GM23338 (cell line): ENCODE measurements around the gene CH25H. TPM values are rescaled to one million over a fixed set of nuclear protein-coding genes. Genes with fewer than 3 reads are reported as not detected.

ENCODE experiments used
- ATAC-seq: fragments of 200-7000 bp; cut with Tn5 transposase; 3 replicates; pipeline ENCODE4 v1.9.1; 2020
- DNase-seq: peaks from one replicate; pipeline ENCODE4 v3.0.0-alpha.2; 2015; ENCODE audit warnings: low spot score
- H2AFZ ChIP-seq: fragments of 200-600 bp; sonication (generic); 2 replicates; pipeline ENCODE4 v1.8.0; 2016; ENCODE audit warnings: antibody characterized with exemption, mild to moderate bottlenecking, moderate library complexity
- H3F3A ChIP-seq: fragments of 200-600 bp; sonication (generic); replicated peaks from 2 replicates; pipeline ENCODE4 v1.8.0; 2017; ENCODE audit warnings: antibody characterized with exemption, mixed run types, low read depth
- H3K27ac ChIP-seq: fragments of 200-600 bp; sonication (generic); 2 replicates; pipeline ENCODE4 v1.6.1; 2016; ENCODE audit warnings: low read depth
- H3K27me3 ChIP-seq: fragments of 200-600 bp; sonication (generic); 2 replicates; pipeline ENCODE4 v1.8.0; 2016; ENCODE audit warnings: mild to moderate bottlenecking, mixed run types, moderate library complexity; ENCODE audit not compliant: insufficient read depth
- H3K36me3 ChIP-seq: fragments of 200-600 bp; sonication (generic); 2 replicates; pipeline ENCODE4 v1.8.0; 2016; ENCODE audit warnings: mild to moderate bottlenecking; ENCODE audit not compliant: insufficient read depth
- H3K4me1 ChIP-seq: fragments of 200-600 bp; sonication (generic); 2 replicates; pipeline ENCODE4 v1.8.0; 2016; ENCODE audit warnings: mild to moderate bottlenecking, moderate library complexity; ENCODE audit not compliant: insufficient read depth
- H3K4me2 ChIP-seq: fragments of 200-600 bp; sonication (generic); 2 replicates; pipeline ENCODE4 v1.7.1; 2017; ENCODE audit warnings: mixed run types
- H3K4me3 ChIP-seq: fragments of 200-600 bp; sonication (generic); 2 replicates; pipeline ENCODE4 v1.6.1; 2016; ENCODE audit warnings: mixed run types
- H3K79me2 ChIP-seq: fragments of 200-600 bp; sonication (generic); replicated peaks from 2 replicates; pipeline ENCODE4 v1.8.0; 2017; ENCODE audit warnings: mild to moderate bottlenecking; ENCODE audit not compliant: insufficient read depth
- H3K9me2 ChIP-seq: fragments of 200-600 bp; sonication (generic); 2 replicates; pipeline ENCODE4 v1.8.0; 2017; ENCODE audit not compliant: insufficient read depth
- H4K20me1 ChIP-seq: fragments of 200-600 bp; sonication (generic); replicated peaks from 2 replicates; pipeline ENCODE4 v1.8.0; 2017; ENCODE audit warnings: mild to moderate bottlenecking; ENCODE audit not compliant: insufficient read depth
- H3K27ac Mint-ChIP-seq: 2 replicates; pipeline ENCODE4 v1.8.0; 2020; ENCODE audit warnings: inconsistent platforms, mild to moderate bottlenecking, moderate library complexity, mixed read lengths
- H3K27me3 Mint-ChIP-seq: 3 replicates; pipeline ENCODE4 v1.8.0; 2022; ENCODE audit warnings: low read depth, mild to moderate bottlenecking, moderate library complexity, mixed read lengths, inconsistent platforms; ENCODE audit not compliant: insufficient read depth, poor library complexity
- H3K36me3 Mint-ChIP-seq: 3 replicates; pipeline ENCODE4 v1.8.0; 2021; ENCODE audit warnings: low read depth, mild to moderate bottlenecking, inconsistent platforms, moderate library complexity, mixed read lengths
- H3K4me1 Mint-ChIP-seq: 3 replicates; pipeline ENCODE4 v1.8.0; 2020; ENCODE audit warnings: mild to moderate bottlenecking, inconsistent platforms, mixed read lengths
- H3K4me3 Mint-ChIP-seq: 3 replicates; pipeline ENCODE4 v1.8.0; 2021; ENCODE audit warnings: moderate library complexity, mild to moderate bottlenecking, inconsistent platforms, mixed read lengths
- H3K9me3 Mint-ChIP-seq: 3 replicates; pipeline ENCODE4 v1.8.0; 2020; ENCODE audit warnings: moderate library complexity, mild to moderate bottlenecking, inconsistent platforms, mixed read lengths
- CREB1 ChIP-seq: fragments of 250-450 bp; sonication (Bioruptor Pico); IDR thresholded peaks from 2 replicates; pipeline ENCODE4 v1.5.0; 2020; ENCODE audit warnings: low read depth, mild to moderate bottlenecking, moderate library complexity
- EZH2 ChIP-seq: fragments of 200-600 bp; sonication (generic); IDR thresholded peaks from one replicate; pipeline ENCODE4 v1.8.0; 2017; ENCODE audit warnings: antibody characterized with exemption, mild to moderate bottlenecking, low read depth; ENCODE audit not compliant: unreplicated experiment
- EZH2phosphoT487 ChIP-seq: fragments of 200-600 bp; sonication (generic); IDR thresholded peaks from one replicate; pipeline ENCODE4 v1.8.1; 2018; ENCODE audit warnings: antibody characterized with exemption; ENCODE audit not compliant: unreplicated experiment
- JUNB ChIP-seq: IDR thresholded peaks from one replicate; pipeline ENCODE4 v1.6.1; 2016; ENCODE audit warnings: antibody characterized with exemption; ENCODE audit not compliant: unreplicated experiment
- NANOG ChIP-seq: IDR thresholded peaks from 2 replicates; pipeline ENCODE4 v1.6.1; 2016; ENCODE audit warnings: antibody characterized with exemption, borderline replicate concordance
- POLR2AphosphoS5 ChIP-seq: IDR thresholded peaks from 2 replicates; pipeline ENCODE4 v1.6.1; 2016; ENCODE audit warnings: antibody characterized with exemption, low read depth
- STAT1 ChIP-seq: IDR thresholded peaks from one replicate; pipeline ENCODE4 v1.6.1; 2016; ENCODE audit warnings: antibody characterized with exemption; ENCODE audit not compliant: unreplicated experiment
- ZNF114 ChIP-seq: fragments of 250-450 bp; sonication (Bioruptor Pico); IDR thresholded peaks from 2 replicates; pipeline ENCODE4 v1.5.0; 2020; ENCODE audit warnings: mild to moderate bottlenecking, moderate library complexity
- ZNF331 ChIP-seq: fragments of 250-450 bp; sonication (Bioruptor Pico); IDR thresholded peaks from 2 replicates; pipeline ENCODE4 v1.5.0; 2020; ENCODE audit warnings: low read depth, mild to moderate bottlenecking, moderate library complexity
- polyA plus RNA-seq: library from polyadenylated mRNA; unstranded; fragments of >200 nt; fragmentation: Nextera tagmentation; extraction: Ambion mirVana; gene quantifications from 2 replicates; pipeline ENCODE4 v1.2.1, GENCODE V29; 2016
- total RNA-seq: library from RNA; depleted of rRNA; stranded (reverse); fragments of >200 nt; shearing (Covaris generic); gene quantifications from 2 replicates; pipeline ENCODE4 v1.2.3, GENCODE V29; 2014
- TF ChIP-seq, protein P1 (sequence below): IDR thresholded peaks from one replicate; pipeline ENCODE4 v1.6.1; 2018; ENCODE audit warnings: antibody characterized with exemption; ENCODE audit not compliant: unreplicated experiment
- TF ChIP-seq, protein P2 (sequence below), 2 experiments: fragments of 200-600 bp in 1 of 2; sonication (generic) in 1 of 2; conservative IDR thresholded peaks; 2 replicates each; pipeline versions ENCODE4 v1.5.1 to v1.6.1; 2016 to 2017; ENCODE audit warnings: antibody characterized with exemption in 2 of 2, low read depth in 2 of 2, mild to moderate bottlenecking in 2 of 2, moderate library complexity in 1 of 2
- TF ChIP-seq, protein P3 (sequence below): IDR thresholded peaks from 2 replicates; pipeline ENCODE4 v1.6.1; 2016; ENCODE audit warnings: antibody characterized with exemption
- TF ChIP-seq, protein P4 (sequence below): fragments of 250-450 bp; sonication (Bioruptor Pico); IDR thresholded peaks from 2 replicates; pipeline ENCODE4 v1.5.0; 2020; ENCODE audit warnings: mild to moderate bottlenecking, moderate library complexity

The CH25H gene
- total and polyA plus RNA-seq, 2 experiments from 2014 or later, result 1.3 to 1.7 TPM

DNA sequence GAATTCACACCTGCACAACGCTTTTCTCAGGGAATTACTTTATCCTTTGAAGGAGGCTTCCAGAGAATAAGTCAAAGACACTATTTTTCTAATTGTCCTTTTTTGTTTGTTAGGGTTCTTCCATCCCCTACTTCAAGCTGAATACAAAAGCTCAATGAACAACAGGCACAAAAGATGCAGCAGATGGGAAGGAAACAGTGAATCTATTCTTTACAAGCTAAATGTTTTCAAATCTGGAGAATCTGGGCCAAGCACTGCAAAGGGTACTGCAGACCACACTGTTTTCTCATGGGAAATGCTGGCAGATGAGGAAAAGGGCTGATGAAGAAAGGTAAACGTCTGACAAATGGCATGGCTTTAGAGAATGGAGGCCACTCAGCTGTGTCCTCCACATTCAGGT, 25.9 kb upstream of the CH25H start:
- no peak overlapping the region for H3K4me3 ChIP-seq
- no peak overlapping the region for H3K4me2 ChIP-seq
- H3K36me3 ChIP-seq, result peaks cover 24% of the 10 kb centered on the region
- H3K27me3 ChIP-seq, result no peaks in the 10 kb centered on the region
- H3K36me3 Mint-ChIP-seq, result peaks cover 26% of the 10 kb centered on the region
- no peak for TF ChIP-seq CREB1 (CRISPR knock-in tag)
- TF ChIP-seq EZH2phosphoT487, result no peak
- TF ChIP-seq POLR2AphosphoS5, result no peak
- no peak for TF ChIP-seq NANOG
- TF ChIP-seq, protein P1, sequence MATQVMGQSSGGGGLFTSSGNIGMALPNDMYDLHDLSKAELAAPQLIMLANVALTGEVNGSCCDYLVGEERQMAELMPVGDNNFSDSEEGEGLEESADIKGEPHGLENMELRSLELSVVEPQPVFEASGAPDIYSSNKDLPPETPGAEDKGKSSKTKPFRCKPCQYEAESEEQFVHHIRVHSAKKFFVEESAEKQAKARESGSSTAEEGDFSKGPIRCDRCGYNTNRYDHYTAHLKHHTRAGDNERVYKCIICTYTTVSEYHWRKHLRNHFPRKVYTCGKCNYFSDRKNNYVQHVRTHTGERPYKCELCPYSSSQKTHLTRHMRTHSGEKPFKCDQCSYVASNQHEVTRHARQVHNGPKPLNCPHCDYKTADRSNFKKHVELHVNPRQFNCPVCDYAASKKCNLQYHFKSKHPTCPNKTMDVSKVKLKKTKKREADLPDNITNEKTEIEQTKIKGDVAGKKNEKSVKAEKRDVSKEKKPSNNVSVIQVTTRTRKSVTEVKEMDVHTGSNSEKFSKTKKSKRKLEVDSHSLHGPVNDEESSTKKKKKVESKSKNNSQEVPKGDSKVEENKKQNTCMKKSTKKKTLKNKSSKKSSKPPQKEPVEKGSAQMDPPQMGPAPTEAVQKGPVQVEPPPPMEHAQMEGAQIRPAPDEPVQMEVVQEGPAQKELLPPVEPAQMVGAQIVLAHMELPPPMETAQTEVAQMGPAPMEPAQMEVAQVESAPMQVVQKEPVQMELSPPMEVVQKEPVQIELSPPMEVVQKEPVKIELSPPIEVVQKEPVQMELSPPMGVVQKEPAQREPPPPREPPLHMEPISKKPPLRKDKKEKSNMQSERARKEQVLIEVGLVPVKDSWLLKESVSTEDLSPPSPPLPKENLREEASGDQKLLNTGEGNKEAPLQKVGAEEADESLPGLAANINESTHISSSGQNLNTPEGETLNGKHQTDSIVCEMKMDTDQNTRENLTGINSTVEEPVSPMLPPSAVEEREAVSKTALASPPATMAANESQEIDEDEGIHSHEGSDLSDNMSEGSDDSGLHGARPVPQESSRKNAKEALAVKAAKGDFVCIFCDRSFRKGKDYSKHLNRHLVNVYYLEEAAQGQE, result no peak
- TF ChIP-seq EZH2, result no peak
- TF ChIP-seq, protein P2, sequence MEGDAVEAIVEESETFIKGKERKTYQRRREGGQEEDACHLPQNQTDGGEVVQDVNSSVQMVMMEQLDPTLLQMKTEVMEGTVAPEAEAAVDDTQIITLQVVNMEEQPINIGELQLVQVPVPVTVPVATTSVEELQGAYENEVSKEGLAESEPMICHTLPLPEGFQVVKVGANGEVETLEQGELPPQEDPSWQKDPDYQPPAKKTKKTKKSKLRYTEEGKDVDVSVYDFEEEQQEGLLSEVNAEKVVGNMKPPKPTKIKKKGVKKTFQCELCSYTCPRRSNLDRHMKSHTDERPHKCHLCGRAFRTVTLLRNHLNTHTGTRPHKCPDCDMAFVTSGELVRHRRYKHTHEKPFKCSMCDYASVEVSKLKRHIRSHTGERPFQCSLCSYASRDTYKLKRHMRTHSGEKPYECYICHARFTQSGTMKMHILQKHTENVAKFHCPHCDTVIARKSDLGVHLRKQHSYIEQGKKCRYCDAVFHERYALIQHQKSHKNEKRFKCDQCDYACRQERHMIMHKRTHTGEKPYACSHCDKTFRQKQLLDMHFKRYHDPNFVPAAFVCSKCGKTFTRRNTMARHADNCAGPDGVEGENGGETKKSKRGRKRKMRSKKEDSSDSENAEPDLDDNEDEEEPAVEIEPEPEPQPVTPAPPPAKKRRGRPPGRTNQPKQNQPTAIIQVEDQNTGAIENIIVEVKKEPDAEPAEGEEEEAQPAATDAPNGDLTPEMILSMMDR (conservative IDR thresholded peaks at IDR 0.05; ENCODE audit: low read depth in 2 of 2), result no peak
- no peak for TF ChIP-seq ZNF331 (CRISPR knock-in tag)
- TF ChIP-seq, protein P3, sequence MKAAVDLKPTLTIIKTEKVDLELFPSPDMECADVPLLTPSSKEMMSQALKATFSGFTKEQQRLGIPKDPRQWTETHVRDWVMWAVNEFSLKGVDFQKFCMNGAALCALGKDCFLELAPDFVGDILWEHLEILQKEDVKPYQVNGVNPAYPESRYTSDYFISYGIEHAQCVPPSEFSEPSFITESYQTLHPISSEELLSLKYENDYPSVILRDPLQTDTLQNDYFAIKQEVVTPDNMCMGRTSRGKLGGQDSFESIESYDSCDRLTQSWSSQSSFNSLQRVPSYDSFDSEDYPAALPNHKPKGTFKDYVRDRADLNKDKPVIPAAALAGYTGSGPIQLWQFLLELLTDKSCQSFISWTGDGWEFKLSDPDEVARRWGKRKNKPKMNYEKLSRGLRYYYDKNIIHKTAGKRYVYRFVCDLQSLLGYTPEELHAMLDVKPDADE, result no peak
- no peak for TF ChIP-seq JUNB
- TF ChIP-seq ZNF114 (CRISPR knock-in tag), result no peak
- TF ChIP-seq, protein P4, sequence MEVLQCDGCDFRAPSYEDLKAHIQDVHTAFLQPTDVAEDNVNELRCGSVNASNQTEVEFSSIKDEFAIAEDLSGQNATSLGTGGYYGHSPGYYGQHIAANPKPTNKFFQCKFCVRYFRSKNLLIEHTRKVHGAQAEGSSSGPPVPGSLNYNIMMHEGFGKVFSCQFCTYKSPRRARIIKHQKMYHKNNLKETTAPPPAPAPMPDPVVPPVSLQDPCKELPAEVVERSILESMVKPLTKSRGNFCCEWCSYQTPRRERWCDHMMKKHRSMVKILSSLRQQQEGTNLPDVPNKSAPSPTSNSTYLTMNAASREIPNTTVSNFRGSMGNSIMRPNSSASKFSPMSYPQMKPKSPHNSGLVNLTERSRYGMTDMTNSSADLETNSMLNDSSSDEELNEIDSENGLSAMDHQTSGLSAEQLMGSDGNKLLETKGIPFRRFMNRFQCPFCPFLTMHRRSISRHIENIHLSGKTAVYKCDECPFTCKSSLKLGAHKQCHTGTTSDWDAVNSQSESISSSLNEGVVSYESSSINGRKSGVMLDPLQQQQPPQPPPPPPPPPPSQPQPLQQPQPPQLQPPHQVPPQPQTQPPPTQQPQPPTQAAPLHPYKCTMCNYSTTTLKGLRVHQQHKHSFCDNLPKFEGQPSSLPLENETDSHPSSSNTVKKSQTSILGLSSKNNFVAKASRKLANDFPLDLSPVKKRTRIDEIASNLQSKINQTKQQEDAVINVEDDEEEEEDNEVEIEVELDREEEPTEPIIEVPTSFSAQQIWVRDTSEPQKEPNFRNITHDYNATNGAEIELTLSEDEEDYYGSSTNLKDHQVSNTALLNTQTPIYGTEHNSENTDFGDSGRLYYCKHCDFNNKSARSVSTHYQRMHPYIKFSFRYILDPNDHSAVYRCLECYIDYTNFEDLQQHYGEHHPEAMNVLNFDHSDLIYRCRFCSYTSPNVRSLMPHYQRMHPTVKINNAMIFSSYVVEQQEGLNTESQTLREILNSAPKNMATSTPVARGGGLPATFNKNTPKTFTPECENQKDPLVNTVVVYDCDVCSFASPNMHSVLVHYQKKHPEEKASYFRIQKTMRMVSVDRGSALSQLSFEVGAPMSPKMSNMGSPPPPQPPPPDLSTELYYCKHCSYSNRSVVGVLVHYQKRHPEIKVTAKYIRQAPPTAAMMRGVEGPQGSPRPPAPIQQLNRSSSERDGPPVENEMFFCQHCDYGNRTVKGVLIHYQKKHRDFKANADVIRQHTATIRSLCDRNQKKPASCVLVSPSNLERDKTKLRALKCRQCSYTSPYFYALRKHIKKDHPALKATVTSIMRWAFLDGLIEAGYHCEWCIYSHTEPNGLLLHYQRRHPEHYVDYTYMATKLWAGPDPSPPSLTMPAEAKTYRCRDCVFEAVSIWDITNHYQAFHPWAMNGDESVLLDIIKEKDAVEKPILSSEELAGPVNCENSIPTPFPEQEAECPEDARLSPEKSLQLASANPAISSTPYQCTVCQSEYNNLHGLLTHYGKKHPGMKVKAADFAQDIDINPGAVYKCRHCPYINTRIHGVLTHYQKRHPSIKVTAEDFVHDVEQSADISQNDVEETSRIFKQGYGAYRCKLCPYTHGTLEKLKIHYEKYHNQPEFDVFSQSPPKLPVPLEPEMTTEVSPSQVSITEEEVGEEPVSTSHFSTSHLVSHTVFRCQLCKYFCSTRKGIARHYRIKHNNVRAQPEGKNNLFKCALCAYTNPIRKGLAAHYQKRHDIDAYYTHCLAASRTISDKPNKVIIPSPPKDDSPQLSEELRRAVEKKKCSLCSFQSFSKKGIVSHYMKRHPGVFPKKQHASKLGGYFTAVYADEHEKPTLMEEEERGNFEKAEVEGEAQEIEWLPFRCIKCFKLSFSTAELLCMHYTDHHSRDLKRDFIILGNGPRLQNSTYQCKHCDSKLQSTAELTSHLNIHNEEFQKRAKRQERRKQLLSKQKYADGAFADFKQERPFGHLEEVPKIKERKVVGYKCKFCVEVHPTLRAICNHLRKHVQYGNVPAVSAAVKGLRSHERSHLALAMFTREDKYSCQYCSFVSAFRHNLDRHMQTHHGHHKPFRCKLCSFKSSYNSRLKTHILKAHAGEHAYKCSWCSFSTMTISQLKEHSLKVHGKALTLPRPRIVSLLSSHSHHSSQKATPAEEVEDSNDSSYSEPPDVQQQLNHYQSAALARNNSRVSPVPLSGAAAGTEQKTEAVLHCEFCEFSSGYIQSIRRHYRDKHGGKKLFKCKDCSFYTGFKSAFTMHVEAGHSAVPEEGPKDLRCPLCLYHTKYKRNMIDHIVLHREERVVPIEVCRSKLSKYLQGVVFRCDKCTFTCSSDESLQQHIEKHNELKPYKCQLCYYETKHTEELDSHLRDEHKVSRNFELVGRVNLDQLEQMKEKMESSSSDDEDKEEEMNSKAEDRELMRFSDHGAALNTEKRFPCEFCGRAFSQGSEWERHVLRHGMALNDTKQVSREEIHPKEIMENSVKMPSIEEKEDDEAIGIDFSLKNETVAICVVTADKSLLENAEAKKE, result no peak
- no peak for TF ChIP-seq STAT1
- peaks cover 10% of the 10 kb centered on the region for H3K4me1 Mint-ChIP-seq
- H4K20me1 ChIP-seq, result 0 out of 2 replicates have a peak, but pooled peaks cover 5% of the 10 kb centered on the region
- H3K4me1 ChIP-seq, result no peaks in the 10 kb centered on the region
- H3K27ac Mint-ChIP-seq, result no peak overlapping the region
- H3K27me3 Mint-ChIP-seq, result no peaks in the 10 kb centered on the region
- H3F3A ChIP-seq, result no peaks in the 10 kb centered on the region
- no peak overlapping the region for H3K27ac ChIP-seq
- no peak overlapping the region for H2AFZ ChIP-seq
- DNase-seq, result no peak
- H3K9me2 ChIP-seq, result no peaks in the 10 kb centered on the region; the same call in 1 of the 2 replicates
- no peak overlapping the region for H3K4me3 Mint-ChIP-seq
- peaks cover 13% of the 10 kb centered on the region for H3K9me3 Mint-ChIP-seq
- peaks cover 5% of the 10 kb centered on the region for H3K79me2 ChIP-seq
- ATAC-seq, result no peak
